HG03175 (cell line): ENCODE results near the gene ESRRA.
"Not testable (repeated sequence)": the region's sequence is repeated elsewhere in the genome, so short reads cannot be mapped to it uniquely, and the experiment has no call there.

Source experiments
- ATAC-seq: cut with Tn5 transposase; IDR thresholded peaks from one replicate; pipeline ENCODE4 v1.9.1; 2021; ENCODE audit warnings: mild to moderate bottlenecking, moderate library complexity; ENCODE audit not compliant: unreplicated experiment

The ESRRA gene

DNA sequence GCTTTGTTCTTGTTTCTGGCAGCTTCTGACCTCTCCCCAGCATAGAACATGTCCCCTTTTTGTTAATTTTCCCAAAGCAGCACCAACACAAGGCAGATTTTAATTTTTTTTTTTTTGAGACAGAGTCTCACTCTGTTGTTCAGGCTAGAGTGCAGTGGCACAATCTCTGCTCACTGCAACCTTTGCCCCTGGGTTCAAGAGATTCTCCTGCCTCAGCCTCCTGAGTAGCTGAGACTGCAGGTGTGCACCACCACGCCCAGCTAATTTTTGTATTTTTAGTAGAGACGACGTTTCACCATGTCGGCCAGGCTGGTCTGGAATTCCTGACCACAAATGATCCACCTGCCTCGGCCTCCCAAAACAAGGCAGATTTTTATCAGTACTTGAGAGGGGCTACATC is 2.5 kb downstream of the ESRRA start:
- not testable (repeated sequence) for ATAC-seq

DNA sequence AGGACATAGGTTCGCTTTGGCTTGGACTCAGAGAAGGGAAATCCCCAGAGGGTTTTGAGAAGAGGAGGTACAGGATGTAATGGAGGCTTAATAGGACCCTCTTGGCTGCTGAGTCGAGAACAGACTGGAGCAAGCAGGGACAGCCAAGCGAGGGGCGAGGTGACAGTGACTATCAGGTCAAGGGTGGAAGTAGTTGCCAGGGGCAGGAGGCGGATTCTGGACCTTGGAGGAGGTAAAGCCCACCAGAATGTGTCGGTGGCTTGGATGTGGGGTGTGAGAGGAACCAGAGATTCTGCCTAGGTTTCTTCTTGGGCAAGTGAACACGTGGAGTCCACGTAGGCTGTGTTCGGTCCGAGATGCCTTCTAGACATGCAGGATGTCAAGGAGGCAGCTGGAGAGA is 7.6 kb downstream of the ESRRA start:
- ATAC-seq = no peak

DNA sequence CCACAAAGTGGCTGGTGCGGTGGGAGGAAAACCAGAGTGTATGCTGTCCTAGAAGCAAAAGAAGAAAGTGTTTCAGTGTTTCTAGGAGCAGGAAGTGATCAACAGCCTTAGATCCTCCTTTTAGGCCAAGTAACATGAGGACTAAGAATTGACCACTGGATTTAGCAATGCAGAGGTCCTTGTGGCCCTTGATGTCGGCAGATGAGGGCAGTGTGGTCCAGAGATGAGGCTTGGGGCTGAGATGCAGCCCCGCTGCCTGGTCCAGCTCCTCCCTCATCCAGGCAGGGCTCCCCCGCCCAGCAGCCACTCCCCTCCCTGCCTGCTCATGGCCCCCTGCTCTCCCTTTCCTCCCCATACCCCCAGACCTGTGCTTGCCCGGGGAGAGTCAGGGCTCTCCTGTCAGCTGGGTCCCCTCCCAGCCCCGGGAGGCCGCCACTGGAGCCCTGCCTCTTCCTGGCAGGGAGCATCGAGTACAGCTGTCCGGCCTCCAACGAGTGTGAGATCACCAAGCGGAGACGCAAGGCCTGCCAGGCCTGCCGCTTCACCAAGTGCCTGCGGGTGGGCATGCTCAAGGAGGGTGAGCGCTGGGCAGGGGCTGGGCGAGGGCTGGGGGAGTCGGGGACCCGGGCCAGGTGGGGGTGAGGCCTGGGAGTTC is 8.3 kb downstream of the ESRRA start:
- no peak for ATAC-seq

DNA sequence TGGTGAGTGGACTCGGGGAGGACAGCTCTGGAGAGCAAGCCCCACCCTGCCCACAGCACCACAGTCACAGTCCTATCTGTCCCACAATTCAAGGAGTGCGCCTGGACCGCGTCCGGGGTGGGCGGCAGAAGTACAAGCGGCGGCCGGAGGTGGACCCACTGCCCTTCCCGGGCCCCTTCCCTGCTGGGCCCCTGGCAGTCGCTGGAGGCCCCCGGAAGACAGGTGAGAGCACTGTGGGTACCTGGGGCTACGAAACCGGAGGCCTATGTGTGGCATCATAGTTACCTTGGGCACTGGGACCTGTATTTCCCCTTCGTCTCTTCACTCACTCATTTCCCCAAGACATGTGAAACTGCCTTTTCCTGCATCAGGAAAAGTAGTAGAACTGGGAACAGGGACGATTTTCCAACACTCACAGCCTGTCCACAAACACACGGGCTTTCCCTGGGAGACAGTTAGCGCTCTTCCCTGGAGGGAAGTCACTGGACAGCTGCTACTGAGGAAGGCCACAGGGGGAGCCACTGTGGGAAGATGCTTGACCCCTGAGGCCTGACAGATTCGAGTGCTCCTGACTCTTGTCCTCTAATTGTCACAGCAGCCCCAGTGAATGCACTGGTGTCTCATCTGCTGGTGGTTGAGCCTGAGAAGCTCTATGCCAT is 9.0 kb downstream of the ESRRA start:
- ATAC-seq = no peak

DNA sequence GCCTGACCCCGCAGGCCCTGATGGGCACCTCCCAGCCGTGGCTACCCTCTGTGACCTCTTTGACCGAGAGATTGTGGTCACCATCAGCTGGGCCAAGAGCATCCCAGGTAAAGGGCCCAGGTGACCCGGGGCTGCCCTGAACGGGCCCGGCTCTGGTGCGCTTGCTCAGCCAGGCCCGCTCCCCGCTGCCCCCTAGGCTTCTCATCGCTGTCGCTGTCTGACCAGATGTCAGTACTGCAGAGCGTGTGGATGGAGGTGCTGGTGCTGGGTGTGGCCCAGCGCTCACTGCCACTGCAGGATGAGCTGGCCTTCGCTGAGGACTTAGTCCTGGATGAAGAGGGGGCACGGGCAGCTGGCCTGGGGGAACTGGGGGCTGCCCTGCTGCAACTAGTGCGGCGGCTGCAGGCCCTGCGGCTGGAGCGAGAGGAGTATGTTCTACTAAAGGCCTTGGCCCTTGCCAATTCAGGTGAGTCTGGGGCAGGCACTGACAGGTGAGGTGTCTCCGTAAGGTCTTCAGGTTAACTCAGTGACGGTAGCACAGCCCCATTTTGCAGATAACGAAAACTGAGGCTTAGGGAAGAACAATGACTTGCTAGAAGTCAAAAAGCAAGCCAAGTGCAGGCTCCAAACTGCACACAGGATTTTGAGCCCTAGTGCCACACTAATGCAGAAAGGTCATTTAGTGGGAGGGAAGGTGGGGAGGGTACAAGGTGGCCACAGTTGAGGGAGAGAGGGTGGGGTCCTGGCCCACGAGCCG is 9.7 kb downstream of the ESRRA start:
- ATAC-seq = no peak

DNA sequence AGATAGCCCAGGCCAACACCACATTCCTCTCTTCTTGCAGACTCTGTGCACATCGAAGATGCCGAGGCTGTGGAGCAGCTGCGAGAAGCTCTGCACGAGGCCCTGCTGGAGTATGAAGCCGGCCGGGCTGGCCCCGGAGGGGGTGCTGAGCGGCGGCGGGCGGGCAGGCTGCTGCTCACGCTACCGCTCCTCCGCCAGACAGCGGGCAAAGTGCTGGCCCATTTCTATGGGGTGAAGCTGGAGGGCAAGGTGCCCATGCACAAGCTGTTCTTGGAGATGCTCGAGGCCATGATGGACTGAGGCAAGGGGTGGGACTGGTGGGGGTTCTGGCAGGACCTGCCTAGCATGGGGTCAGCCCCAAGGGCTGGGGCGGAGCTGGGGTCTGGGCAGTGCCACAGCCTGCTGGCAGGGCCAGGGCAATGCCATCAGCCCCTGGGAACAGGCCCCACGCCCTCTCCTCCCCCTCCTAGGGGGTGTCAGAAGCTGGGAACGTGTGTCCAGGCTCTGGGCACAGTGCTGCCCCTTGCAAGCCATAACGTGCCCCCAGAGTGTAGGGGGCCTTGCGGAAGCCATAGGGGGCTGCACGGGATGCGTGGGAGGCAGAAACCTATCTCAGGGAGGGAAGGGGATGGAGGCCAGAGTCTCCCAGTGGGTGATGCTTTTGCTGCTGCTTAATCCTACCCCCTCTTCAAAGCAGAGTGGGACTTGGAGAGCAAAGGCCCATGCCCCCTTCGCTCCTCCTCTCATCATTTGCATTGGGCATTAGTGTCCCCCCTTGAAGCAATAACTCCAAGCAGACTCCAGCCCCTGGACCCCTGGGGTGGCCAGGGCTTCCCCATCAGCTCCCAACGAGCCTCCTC is 10.6 kb downstream of the ESRRA start:
- ATAC-seq = not testable (repeated sequence)

DNA sequence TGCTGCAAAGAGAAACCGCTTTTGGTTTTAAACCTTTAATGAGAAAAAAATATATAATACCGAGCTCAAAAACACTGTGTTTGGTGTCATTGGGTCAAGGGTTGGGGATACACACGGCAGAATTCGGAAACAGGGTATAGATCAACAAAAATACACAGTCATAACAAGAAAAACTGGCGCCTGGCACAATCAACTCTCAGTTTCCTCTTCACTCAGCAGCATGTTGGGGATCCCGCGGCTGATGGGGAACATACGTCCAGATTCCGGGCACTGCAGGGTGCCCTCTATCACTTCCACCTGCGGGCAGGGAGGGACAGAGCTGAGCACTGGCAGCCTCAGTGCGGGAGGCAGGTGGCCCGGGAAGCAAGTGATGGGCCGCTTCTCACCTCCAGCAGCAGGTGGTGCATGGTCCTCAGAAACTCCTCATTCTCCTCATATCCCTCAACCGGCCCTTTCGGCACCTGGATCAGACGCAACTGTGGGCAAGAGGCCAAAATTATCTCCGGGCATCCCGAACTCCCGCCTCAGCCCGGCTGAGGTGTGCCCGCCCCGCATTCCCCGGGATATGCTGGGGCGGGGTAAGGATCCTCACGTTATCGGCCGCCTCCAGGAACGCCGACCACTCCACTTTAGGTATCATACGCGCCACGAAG is 11.5 kb downstream of the ESRRA start:
- peak; percentile 3 for ATAC-seq

DNA sequence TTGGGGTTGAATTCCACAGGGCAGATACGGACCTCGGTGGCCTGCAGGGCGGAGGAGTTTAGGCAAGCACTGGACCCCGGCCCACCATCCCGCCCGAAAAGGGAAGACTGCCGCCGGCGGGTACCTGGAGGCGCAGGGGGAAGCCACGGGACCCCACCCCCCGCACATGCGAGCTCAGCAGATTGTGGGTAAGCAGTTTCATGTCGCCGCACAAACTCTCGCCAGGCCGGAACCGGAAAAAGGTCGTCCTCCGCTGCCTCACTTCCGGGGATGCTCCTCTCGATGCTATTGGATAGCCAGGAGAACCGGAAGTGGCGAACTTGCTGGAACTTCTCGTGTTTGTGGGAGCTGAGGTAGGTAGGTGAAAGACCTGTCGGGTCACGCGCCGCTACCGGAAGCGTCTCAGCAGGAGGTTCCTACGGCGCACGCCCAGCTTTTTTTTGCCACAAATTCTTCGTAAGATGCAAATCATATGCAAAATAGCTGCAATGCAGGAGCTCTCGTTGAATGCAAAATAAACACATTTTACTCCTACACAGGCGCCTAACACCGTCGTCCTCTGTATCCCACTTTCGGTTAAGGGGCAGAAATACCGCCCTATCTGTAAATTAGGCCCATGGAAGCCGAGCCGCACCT is 12.1 kb downstream of the ESRRA start, which contains the start of gene TRMT112:
TSS of gene TRMT112 (minus strand) at position 235 of the 636 bp plus-strand sequence. CDS start at position 202, 33 bp downstream.
- peak; percentile 70 for ATAC-seq

DNA sequence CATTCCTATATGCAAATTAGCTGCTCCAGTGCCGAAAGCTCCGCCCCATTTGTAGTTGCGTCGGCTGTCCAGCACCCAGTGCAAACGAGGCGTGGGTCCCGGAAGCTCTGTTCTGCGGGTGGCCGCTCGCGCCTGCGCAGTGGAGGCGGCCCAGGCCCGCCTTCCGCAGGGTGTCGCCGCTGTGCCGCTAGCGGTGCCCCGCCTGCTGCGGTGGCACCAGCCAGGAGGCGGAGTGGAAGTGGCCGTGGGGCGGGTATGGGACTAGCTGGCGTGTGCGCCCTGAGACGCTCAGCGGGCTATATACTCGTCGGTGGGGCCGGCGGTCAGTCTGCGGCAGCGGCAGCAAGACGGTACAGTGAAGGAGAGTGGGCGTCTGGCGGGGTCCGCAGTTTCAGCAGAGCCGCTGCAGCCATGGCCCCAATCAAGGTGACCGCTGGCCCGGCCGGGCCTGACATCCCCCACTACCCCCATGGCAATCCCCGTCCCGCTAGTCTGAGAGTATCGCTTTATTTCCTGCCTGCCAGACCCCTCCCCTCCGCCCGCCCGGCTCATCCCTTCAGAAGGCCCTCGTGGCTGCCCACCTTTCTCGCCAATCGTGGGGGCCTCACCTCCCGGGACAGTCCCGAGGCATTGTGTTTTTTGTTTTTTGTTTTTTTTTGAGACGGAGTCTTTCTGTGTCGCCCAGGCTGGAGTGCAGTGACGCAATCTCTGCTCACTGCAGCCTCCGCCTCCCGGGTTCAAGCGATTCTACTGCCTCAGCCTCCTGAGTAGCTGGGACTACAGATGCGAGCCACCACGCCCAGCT is 12.8 kb downstream of the ESRRA start, which contains the start of gene PRDX5:
TSS of gene PRDX5 (plus strand) at position 161 of the 805 bp plus-strand sequence. CDS start at position 256, 95 bp downstream.
- ATAC-seq = peak; percentile 76

DNA sequence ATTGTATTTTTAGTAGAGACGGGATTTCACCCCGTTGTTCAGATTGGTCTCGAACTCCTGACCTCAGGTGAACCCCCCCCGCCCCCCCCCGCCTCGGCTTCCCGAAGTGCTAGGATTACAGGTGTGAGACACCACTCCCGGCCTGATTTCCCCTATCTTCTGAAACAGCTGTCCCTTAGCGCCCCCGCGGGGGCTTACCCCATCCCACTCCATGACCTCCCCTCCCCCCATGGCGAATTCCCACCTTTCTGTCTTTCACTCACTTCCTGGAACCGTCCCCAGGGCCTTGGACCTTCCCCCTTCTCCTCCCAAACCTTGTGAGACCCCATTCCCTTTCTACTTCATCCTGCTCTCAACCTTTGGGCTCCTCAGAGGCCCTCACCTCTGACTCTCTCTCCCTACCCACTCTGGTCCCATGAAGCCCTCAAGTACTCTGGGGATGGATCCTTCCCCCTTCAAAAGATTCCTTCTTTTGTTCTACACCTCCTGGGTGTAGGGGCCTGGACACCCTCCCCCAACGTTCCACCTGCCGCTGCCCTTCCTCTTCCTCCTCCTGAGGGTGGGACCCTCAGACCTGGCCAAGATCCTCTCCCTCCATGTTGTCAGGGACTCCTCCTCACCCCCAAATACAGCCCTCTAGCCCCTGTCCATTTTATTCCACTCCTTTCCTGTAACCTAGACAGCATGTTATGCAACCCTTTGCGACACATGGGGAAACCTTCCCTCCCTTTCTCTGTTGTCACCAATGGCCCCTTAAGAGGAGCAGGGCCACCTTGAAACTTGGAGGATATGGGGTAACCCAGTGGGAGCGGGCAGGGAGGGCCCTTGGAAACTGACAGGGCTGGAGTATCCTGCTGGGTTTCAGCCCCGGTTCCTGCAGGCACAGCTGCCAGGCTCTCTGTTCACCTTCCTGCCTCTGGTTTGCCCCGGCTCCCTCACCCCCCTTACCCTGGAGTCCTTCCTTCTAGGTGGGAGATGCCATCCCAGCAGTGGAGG is 13.7 kb downstream of the ESRRA start:
- no peak for ATAC-seq

DNA sequence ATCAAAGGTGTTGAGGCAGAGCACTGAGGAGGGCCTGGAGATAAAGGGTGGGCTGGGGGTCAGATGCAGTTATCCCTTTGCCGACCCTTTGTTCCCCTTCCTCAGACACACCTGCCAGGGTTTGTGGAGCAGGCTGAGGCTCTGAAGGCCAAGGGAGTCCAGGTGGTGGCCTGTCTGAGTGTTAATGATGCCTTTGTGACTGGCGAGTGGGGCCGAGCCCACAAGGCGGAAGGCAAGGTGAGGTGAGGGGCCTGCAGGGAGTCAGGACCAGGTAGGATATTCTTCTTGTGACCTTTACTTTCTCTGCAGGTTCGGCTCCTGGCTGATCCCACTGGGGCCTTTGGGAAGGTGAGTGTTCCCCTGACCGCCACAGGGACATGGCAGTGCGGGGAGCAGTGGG is 15.2 kb downstream of the ESRRA start:
- no peak for ATAC-seq

DNA sequence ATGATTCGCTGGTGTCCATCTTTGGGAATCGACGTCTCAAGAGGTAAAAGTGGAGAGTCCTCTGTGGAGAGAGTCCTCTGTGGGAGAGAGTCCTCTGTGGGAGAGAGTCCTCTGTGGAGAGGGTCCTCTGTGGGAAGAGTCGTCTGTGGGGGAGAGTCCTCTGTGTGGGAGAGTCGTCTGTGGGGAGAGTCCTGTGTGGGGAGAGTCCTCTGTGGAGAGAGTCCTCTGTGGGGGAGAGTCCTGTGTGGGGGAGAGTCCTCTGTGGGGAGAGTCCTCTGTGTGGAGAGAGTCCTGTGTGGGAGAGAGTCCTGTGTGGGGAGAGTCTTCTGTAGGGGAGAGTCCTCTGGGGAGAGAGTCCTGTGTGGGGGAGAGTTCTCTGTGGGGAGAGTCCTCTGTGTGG is 15.7 kb downstream of the ESRRA start:
- ATAC-seq = no peak

DNA sequence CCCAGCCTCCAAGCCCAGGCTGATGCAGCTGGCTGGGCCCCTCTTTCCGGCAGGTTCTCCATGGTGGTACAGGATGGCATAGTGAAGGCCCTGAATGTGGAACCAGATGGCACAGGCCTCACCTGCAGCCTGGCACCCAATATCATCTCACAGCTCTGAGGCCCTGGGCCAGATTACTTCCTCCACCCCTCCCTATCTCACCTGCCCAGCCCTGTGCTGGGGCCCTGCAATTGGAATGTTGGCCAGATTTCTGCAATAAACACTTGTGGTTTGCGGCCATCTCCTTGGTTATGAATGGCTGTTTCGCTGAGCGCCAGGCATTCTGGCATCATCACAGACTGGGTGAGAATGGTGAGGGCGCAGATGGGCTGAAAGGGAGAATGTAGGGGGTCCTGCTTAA is 16.2 kb downstream of the ESRRA start:
- ATAC-seq = no peak

DNA sequence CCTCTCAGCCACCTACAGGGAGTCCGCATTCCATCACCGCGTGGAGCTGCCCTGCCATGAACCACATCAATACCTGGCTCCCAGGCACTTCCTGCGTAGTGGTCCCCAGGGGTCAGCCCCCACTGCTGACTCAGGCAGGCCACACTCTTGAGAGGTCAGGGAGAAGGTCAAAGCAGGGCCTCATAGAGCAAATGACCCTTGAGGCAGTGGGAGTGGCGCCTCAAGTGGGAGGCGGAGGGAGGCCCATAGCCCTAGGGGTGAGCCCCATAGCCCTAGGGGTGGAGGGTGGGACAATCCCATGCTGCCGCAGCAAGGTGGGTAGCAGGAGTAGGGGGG is 17.6 kb downstream of the ESRRA start:
- ATAC-seq = no peak

DNA sequence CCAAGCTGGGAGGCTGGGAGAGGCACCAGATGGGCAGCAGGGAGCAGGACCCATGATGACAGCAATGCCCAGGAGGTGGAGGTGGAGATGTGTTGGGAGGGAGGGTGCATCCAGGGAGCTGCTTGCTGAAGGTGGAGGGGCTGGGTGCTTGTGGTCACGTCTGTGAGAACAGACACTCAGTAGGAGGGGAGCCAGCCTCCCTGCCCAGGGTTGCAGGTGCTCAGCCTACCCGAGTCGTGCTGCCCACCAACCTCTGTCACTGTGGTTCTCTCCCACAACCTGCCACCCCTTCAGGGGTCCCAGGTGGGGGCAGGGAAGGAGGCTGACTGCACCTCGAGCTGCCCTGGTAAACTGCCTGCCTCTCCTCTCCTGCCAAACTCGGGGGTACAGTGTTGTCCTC is 18.0 kb downstream of the ESRRA start:
- ATAC-seq = no peak

DNA sequence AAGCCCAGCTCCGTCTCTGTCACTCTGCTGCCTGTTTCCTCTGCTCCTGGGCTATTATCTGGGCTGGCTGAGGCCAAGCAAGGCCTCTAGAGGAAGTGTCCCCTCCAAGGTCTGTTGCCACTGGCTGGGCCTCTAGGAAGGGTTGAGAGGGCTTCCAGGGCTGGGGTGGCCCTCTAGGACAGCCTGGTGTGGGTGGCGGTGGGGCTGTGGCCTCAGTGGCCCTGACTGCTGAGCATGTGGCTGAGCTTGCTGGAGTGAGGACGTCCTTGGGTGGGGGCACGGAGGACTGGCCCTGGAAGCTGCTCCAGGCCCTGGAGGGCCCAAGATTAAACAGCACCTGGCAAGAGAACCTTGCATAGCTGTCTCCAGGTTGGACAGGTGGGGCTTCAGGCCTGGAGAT is 18.7 kb downstream of the ESRRA start:
- ATAC-seq = not testable (repeated sequence)

DNA sequence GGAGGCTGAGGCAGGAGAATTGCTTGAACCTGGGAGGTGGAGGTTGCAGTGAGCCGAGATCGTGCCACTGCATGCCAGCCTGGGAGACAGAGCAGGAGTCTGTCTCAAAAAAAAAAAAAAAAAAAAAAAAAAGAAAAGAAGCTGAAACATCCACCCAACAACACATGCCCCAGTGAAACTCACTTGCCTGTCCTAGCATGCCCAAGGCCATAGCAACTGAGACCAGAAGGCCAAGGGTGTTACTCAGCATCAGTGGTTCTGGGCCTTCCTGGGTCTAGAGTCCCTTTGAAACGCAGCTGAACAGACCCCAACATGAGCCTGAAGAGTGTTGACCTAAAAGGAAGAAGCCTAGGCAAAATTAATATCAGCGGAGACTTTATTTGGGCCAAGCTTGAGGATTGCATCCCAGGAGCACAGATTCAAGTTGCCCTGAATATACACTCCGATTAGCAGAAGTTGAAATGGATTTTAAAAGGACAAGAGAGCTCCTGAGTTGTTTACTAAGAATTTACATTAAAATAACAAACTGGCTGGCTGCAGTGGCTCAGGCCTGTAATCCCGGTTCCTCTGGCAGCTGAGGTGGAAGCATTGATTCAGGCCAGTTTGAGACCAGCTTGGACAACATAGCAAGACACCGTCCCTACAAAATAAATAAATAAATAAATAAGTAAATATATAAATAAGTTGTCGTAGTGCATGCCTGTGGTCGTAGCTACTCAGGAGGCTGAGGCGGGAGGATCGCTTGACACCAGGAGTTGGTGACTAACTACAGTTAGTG is 19.6 kb downstream of the ESRRA start:
- no peak for ATAC-seq
